IPS-15b (cell line): ENCODE measurements around the gene FUS.
A peak's percentile ranks its signal among the peaks of the same experiment; 100 is the strongest.

Source experiments
- H3K27me3 ChIP-seq: one replicate; pipeline ENCODE4 v1.6.1; 2013; ENCODE audit warnings: low read length; ENCODE audit not compliant: control insufficient read depth, insufficient read depth
- H3K36me3 ChIP-seq: one replicate; pipeline ENCODE4 v1.6.1; 2013; ENCODE audit warnings: low read length; ENCODE audit not compliant: control insufficient read depth, insufficient read depth
- H3K4me1 ChIP-seq: one replicate; pipeline ENCODE4 v1.6.1; 2013; ENCODE audit warnings: mild to moderate bottlenecking, low read length; ENCODE audit not compliant: control insufficient read depth, insufficient read depth
- H3K4me3 ChIP-seq: one replicate; pipeline ENCODE4 v1.5.1; 2013; ENCODE audit warnings: low read depth, low read length
- H3K9ac ChIP-seq: one replicate; pipeline ENCODE4 v1.6.1; 2013; ENCODE audit warnings: low read depth, mild to moderate bottlenecking, low read length
- H3K9me3 ChIP-seq: one replicate; pipeline ENCODE4 v1.6.1; 2013; ENCODE audit warnings: mild to moderate bottlenecking, low read length; ENCODE audit not compliant: control insufficient read depth, insufficient read depth

The FUS gene

DNA sequence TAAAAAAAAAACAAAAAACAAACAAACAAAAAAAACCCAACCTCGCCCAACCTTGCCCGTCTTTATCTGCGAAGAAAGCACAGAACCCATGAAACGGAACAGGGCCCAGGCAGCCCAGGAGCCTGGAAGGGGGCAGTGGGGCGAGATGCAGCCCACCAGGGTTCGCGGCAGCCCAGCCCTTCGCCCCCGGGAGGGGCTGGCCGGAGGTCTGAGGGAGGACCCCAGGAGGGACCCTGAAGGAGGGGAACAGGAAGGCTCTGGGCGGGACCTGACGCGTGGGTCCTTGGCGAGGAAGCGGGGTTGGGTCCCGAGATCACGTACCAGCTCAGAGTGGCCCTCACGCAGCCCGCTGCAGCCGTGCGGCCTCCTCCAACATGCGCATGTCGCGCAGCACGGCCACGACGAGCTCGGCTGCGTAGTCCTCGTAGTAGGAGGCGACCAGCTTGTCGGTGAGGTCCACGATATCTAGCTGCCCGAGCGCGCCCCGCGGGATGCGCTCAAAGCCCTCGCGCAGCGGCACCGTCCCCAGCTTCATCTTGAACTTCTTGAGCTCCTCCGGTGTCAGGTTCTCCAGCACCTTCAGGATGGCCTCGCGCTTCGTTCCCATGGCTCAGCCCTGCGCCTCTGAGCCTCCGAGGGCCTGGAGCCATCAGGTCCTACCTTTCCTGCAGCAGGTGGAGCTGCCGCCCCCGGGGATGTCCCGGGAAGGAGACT lies 36.6 kb downstream of the FUS start, which contains the start of gene PYDC1:
Gene PYDC1, minus strand, starts transcription at position 714 of the 714 bp plus-strand sequence. Its CDS starts 107 bp downstream, at position 607.
- H3K9ac ChIP-seq, result peak within 1 kb of the TSS; percentile 29
- H3K4me3 ChIP-seq, result peak within 1 kb of the TSS; percentile 79
- no peaks in the 10 kb centered on the region for H3K9me3 ChIP-seq

GRCh38 chr16:31217136-31217530 lies 37.2 kb downstream of the FUS start:
- peaks cover 35% of the 10 kb centered on the region for H3K27me3 ChIP-seq
- H3K4me3 ChIP-seq, result peak overlapping the region; percentile 79
- no peak overlapping the region for H3K9ac ChIP-seq
- H3K36me3 ChIP-seq, result no peaks in the 10 kb centered on the region
- peaks cover 5% of the 10 kb centered on the region for H3K4me1 ChIP-seq
- H3K9me3 ChIP-seq, result no peaks in the 10 kb centered on the region

More for the DNA sequence above, 36.6 kb downstream of the FUS start, which contains the start of gene PYDC1:
- Histone ChIP-seq H3K4me1 (peaks cover 5% of the 10 kb centered on the region), H3K36me3 (no peaks in the 10 kb centered on the region), H3K27me3 (peaks cover 35% of the 10 kb centered on the region)

GRCh38 chr16:31219154-31219741 lies 39.3 kb downstream of the FUS start:
- no peak overlapping the region for H3K9ac ChIP-seq
- no peaks in the 10 kb centered on the region for H3K9me3 ChIP-seq
- H3K36me3 ChIP-seq, result no peaks in the 10 kb centered on the region
- no peak overlapping the region for H3K4me3 ChIP-seq
- peaks cover 25% of the 10 kb centered on the region for H3K27me3 ChIP-seq
- peaks cover 3% of the 10 kb centered on the region for H3K4me1 ChIP-seq

GRCh38 chr16:31221357-31222160 lies 41.6 kb downstream of the FUS start:
- Histone ChIP-seq H3K9ac (no peak overlapping the region), H3K27me3 (peaks cover 13% of the 10 kb centered on the region), H3K4me1 (peaks cover 3% of the 10 kb centered on the region)

DNA sequence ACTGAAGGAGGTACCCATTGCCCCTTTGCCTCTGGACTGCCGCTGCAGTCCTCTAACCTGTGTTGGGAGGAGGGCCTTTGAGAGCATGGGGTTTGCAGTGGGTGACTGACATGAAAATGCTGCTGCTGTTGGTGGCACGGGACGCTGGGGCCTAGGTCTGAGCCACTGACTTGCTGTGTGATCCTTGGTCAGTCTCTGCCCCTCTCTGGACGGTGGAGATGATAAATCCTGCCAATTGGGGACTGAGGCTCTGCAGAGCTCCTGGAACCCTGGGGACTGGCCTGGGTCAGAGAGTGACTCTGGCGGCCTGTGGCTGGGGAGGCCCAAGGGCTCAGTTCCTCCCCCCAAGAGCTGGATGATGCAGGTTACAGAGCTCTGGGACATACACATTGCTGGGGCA lies 43.1 kb downstream of the FUS start:
- Histone ChIP-seq H3K27me3 (peaks cover 2% of the 10 kb centered on the region), H3K9me3 (no peaks in the 10 kb centered on the region), H3K36me3 (no peaks in the 10 kb centered on the region), H3K4me3 (no peak overlapping the region), H3K9ac (no peak overlapping the region), H3K4me1 (no peaks in the 10 kb centered on the region)

More at GRCh38 chr16:31221357-31222160, 41.6 kb downstream of the FUS start:
- Histone ChIP-seq H3K4me3 (no peak overlapping the region), H3K9me3 (no peaks in the 10 kb centered on the region), H3K36me3 (no peaks in the 10 kb centered on the region)

DNA sequence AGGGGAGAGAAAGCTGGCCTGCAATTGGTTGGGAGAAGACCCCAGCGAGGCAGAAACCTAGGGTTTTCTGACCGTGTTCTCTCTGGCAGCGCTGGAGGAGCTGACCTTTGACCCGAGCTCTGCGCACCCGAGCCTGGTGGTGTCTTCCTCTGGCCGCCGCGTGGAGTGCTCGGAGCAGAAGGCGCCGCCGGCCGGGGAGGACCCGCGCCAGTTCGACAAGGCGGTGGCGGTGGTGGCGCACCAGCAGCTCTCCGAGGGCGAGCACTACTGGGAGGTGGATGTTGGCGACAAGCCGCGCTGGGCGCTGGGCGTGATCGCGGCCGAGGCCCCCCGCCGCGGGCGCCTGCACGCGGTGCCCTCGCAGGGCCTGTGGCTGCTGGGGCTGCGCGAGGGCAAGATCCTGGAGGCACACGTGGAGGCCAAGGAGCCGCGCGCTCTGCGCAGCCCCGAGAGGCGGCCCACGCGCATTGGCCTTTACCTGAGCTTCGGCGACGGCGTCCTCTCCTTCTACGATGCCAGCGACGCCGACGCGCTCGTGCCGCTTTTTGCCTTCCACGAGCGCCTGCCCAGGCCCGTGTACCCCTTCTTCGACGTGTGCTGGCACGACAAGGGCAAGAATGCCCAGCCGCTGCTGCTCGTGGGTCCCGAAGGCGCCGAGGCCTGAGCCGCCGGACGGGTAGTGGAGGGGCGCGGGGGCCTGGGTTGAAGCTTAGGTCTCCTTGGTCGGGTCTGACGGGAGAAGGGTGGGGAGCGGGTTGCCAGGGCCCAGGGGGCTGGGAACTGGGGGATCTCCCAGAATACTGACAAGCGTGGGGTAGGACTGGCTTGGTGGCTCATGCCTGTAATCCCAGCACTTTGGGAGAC lies 44.4 kb downstream of the FUS start:
- Histone ChIP-seq H3K9ac (no peak overlapping the region), H3K9me3 (no peaks in the 10 kb centered on the region), H3K4me3 (no peak overlapping the region), H3K36me3 (no peaks in the 10 kb centered on the region), H3K4me1 (no peaks in the 10 kb centered on the region), H3K27me3 (peaks cover 2% of the 10 kb centered on the region)

DNA sequence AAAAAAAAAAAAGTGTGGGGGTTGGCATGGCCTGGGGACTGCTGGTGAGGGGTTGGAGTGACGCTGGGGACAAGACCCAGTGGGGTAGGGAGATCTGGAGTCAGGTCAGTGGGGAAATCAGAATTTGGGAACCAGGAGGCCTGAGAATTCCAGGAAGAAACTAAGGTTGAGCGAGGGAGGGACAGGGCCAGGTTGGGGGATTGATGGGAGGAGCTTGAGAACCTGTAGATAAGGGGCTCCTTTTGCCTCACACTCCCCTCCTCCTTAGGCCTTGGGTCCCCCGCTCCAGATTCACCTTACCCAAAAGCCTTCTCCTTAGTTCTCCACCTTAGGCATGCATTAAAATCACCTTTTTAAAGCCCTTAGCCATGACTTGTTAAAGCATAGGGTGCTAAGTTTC lies 45.3 kb downstream of the FUS start:
- H3K4me1 ChIP-seq, result no peaks in the 10 kb centered on the region
- no peak overlapping the region for H3K4me3 ChIP-seq
- peaks cover 2% of the 10 kb centered on the region for H3K27me3 ChIP-seq
- H3K36me3 ChIP-seq, result no peaks in the 10 kb centered on the region
- H3K9ac ChIP-seq, result no peak overlapping the region
- no peaks in the 10 kb centered on the region for H3K9me3 ChIP-seq

GRCh38 chr16:31228206-31228605 lies 48.3 kb downstream of the FUS start:
- Histone ChIP-seq H3K4me3 (no peak overlapping the region), H3K9me3 (no peaks in the 10 kb centered on the region), H3K4me1 (no peaks in the 10 kb centered on the region), H3K9ac (no peak overlapping the region), H3K36me3 (no peaks in the 10 kb centered on the region), H3K27me3 (no peaks in the 10 kb centered on the region)

DNA sequence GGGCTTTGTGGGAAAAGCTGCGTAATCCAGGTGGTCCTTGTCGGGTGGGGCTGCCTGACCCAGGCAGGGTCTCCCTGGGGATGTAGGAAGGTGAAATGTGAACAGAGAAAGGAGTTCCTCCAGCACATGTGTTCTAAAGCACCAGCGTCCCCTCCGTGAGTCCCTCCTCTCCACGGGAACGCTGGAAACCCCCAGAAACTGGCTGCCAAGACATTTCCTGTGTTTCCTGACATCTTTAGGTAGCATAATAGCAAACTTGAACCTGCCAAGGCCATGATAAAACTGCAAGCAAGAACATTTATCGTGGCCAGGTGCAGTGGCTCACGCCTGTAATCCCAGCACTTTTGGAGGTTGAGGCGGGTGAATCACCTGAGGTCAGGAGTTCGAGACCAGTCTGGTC lies 49.6 kb downstream of the FUS start:
- Histone ChIP-seq H3K4me3 (no peak overlapping the region), H3K9ac (no peak overlapping the region), H3K9me3 (no peaks in the 10 kb centered on the region), H3K36me3 (no peaks in the 10 kb centered on the region), H3K27me3 (no peaks in the 10 kb centered on the region), H3K4me1 (no peaks in the 10 kb centered on the region)

- no peak overlapping the region for H3K9ac ChIP-seq
- H3K9me3 ChIP-seq, result no peaks in the 10 kb centered on the region
- no peak overlapping the region for H3K4me3 ChIP-seq
- H3K27me3 ChIP-seq, result no peaks in the 10 kb centered on the region
- H3K4me1 ChIP-seq, result no peaks in the 10 kb centered on the region
- no peaks in the 10 kb centered on the region for H3K36me3 ChIP-seq
These were observed 58.1 kb downstream of the FUS start for GRCh38 chr16:31238041-31238440.
